SK-N-SH (cell line): ENCODE measurements around the gene BMP2K. TPM values are rescaled to one million over a fixed set of nuclear protein-coding genes. Genes with fewer than 3 reads are reported as not detected.

Source experiments
- CTCF ChIA-PET: fragments of 300-600, 350-600 bp; formaldehyde crosslinking; extraction: SDS; loops from one replicate; lab custom pipeline; 2021; lab: Yijun Ruan, JAX
- POLR2A ChIA-PET: fragments of 350-600 bp; sonication (Branson Sonifier 250); formaldehyde crosslinking; extraction: SDS; loops from one replicate; lab custom pipeline; 2020; ENCODE audit warnings: antibody characterized with exemption, inconsistent platforms; lab: Yijun Ruan, JAX
- DNase-seq: peaks from one replicate; pipeline ENCODE4 v3.0.0; 2012
- H2AFZ ChIP-seq: fragments of 200-600 bp; sonication (generic); 2 replicates; pipeline ENCODE4 v1.8.1; 2016; ENCODE audit warnings: antibody characterized with exemption, mild to moderate bottlenecking, low read depth
- H3F3A ChIP-seq: fragments of 200-600 bp; sonication (generic); replicated peaks from 2 replicates; pipeline ENCODE3; 2016; ENCODE audit warnings: antibody characterized with exemption, mild to moderate bottlenecking; ENCODE audit not compliant: insufficient read depth
- H3K27ac ChIP-seq, 2 experiments: fragments of 200-500 bp in 1 of 2; fragments of 200-600 bp in 1 of 2; sonication (Bioruptor generic) in 1 of 2; sonication (generic), shearing (Covaris generic) in 1 of 2; 2 replicates each; pipeline versions ENCODE4 v1.5.1 to v1.6.1; 2014 to 2016; ENCODE audit warnings: low read depth in 2 of 2, inconsistent platforms in 1 of 2, low read length in 1 of 2, mild to moderate bottlenecking in 1 of 2, mixed read lengths in 1 of 2
- H3K27me3 ChIP-seq: fragments of 200-600 bp; sonication (generic), shearing (Covaris generic); 2 replicates; pipeline ENCODE4 v1.6.1; 2016; ENCODE audit warnings: mixed run types; ENCODE audit not compliant: insufficient read depth
- H3K36me3 ChIP-seq, 2 experiments: fragments of 200-500 bp in 1 of 2; fragments of 200-600 bp in 1 of 2; sonication (Bioruptor generic) in 1 of 2; sonication (generic) in 1 of 2; replicated peaks in 1 of 2; 2 replicates each; pipeline versions ENCODE3 to v1.5.1; 2014 to 2016; ENCODE audit warnings: low read length in 1 of 2, mild to moderate bottlenecking in 1 of 2; ENCODE audit not compliant: insufficient read depth in 2 of 2, control insufficient read depth in 1 of 2
- H3K4me1 ChIP-seq, 2 experiments: fragments of 200-500 bp in 1 of 2; fragments of 200-600 bp in 1 of 2; sonication (Bioruptor generic) in 1 of 2; sonication (generic), shearing (Covaris generic) in 1 of 2; 2 replicates each; pipeline versions ENCODE4 v1.5.1 to v1.6.1; 2014 to 2016; ENCODE audit warnings: low read depth in 1 of 2, low read length in 1 of 2, mixed run types in 1 of 2; ENCODE audit not compliant: insufficient read depth in 2 of 2, control insufficient read depth in 1 of 2
- H3K4me2 ChIP-seq: fragments of 200-600 bp; sonication (generic), shearing (Covaris generic); 2 replicates; pipeline ENCODE4 v1.6.1; 2017; ENCODE audit warnings: mixed run types
- H3K4me3 ChIP-seq, 2 experiments: fragments of 200-500 bp in 1 of 2; fragments of 200-600 bp in 1 of 2; sonication (Bioruptor generic) in 1 of 2; sonication (generic), shearing (Covaris generic) in 1 of 2; 2 replicates each; pipeline versions ENCODE4 v1.5.1 to v1.8.1; 2014 to 2016; ENCODE audit warnings: low read depth in 2 of 2, inconsistent platforms in 1 of 2, low read length in 1 of 2, mild to moderate bottlenecking in 1 of 2, mixed read lengths in 1 of 2, moderate library complexity in 1 of 2
- H3K79me2 ChIP-seq: fragments of 200-600 bp; sonication (generic); 2 replicates; pipeline ENCODE4 v1.8.1; 2017; ENCODE audit warnings: mild to moderate bottlenecking; ENCODE audit not compliant: insufficient read depth
- H3K9ac ChIP-seq: fragments of 200-600 bp; sonication (generic); 2 replicates; pipeline ENCODE4 v1.6.1; 2017; ENCODE audit warnings: mixed run types
- H3K9me2 ChIP-seq: fragments of 200-600 bp; sonication (generic); 2 replicates; pipeline ENCODE4 v1.6.1; 2017; ENCODE audit warnings: mixed run types
- H3K9me3 ChIP-seq: fragments of 200-600 bp; sonication (generic); 2 replicates; pipeline ENCODE4 v1.6.1; 2017; ENCODE audit warnings: mixed run types, mild to moderate bottlenecking, moderate library complexity
- H4K20me1 ChIP-seq: fragments of 200-600 bp; sonication (generic); 2 replicates; pipeline ENCODE4 v1.6.1; 2017; ENCODE audit warnings: mild to moderate bottlenecking, mixed run types; ENCODE audit not compliant: insufficient read depth
- CHD2 ChIP-seq: fragments of 150-350 bp; IDR thresholded peaks from 2 replicates; pipeline ENCODE4 v1.6.1; 2018; ENCODE audit warnings: low read length; ENCODE audit not compliant: partially characterized antibody
- CTCF ChIP-seq: fragments of 200-600 bp; sonication (generic); IDR thresholded peaks from 2 replicates; pipeline ENCODE4 v1.6.1; 2017; ENCODE audit warnings: antibody characterized with exemption, mild to moderate bottlenecking, moderate library complexity
- ELF1 ChIP-seq: IDR thresholded peaks from 2 replicates; pipeline ENCODE4 v1.4.0; 2012
- FOSL2 ChIP-seq: IDR thresholded peaks from 2 replicates; pipeline ENCODE4 v1.4.0; 2012; ENCODE audit warnings: low read depth, mild to moderate bottlenecking, moderate library complexity, borderline replicate concordance
- FOXJ3 ChIP-seq: sonication (generic); formaldehyde crosslinking; IDR thresholded peaks from 2 replicates; pipeline ENCODE4 v1.5.1; 2020; ENCODE audit warnings: mild to moderate bottlenecking, missing genetic modification reagents
- FOXM1 ChIP-seq: IDR thresholded peaks from 2 replicates; pipeline ENCODE4 v1.4.0; 2012; ENCODE audit warnings: low read depth, mild to moderate bottlenecking
- JUND ChIP-seq: IDR thresholded peaks from 2 replicates; pipeline ENCODE4 v1.4.0; 2012
- NFIC ChIP-seq: IDR thresholded peaks from 2 replicates; pipeline ENCODE4 v1.4.0; 2012; ENCODE audit warnings: borderline replicate concordance
- NRF1 ChIP-seq: IDR thresholded peaks from 2 replicates; pipeline ENCODE4 v1.6.1; 2012; ENCODE audit warnings: low read depth, mild to moderate bottlenecking, low read length
- RAD21 ChIP-seq: IDR thresholded peaks from 2 replicates; pipeline ENCODE4 v1.6.1; 2012; ENCODE audit warnings: mild to moderate bottlenecking, low read length
- RCOR1 ChIP-seq: fragments of 150-350 bp; IDR thresholded peaks from 2 replicates; pipeline ENCODE4 v1.6.1; 2017; ENCODE audit warnings: antibody characterized with exemption, low read length
- RFX5 ChIP-seq: IDR thresholded peaks from 2 replicates; pipeline ENCODE4 v1.6.1; 2012; ENCODE audit warnings: mild to moderate bottlenecking, improper control_type of control experiment, low read length
- YY1 ChIP-seq: IDR thresholded peaks from 2 replicates; pipeline ENCODE4 v1.4.0; 2012; ENCODE audit warnings: low read depth, mild to moderate bottlenecking
- ZBTB33 ChIP-seq: IDR thresholded peaks from 2 replicates; pipeline ENCODE4 v1.4.0; 2012; ENCODE audit warnings: low read depth, borderline replicate concordance
- WGBS: methylation state at CpG from one replicate; pipeline ENCODE4 v1.1.6; 2017; ENCODE audit warnings: low lambda C conversion rate; 5-methylcytosine and 5-hydroxymethylcytosine counted together
- polyA plus RNA-seq, 3 experiments: library from polyadenylated mRNA; depleted of rRNA; stranded (reverse); fragments of >200 nt; gene quantifications; 2 replicates each; pipeline ENCODE4 v1.2.3, GENCODE V29; 2012
- TF ChIP-seq, protein P1 (sequence below): IDR thresholded peaks from 2 replicates; pipeline ENCODE4; 2012
- TF ChIP-seq, protein P2 (sequence below): fragments of 150-350 bp; IDR thresholded peaks from 2 replicates; pipeline ENCODE4 v1.6.1; 2017; ENCODE audit warnings: antibody characterized with exemption, low read length, low read depth, borderline replicate concordance
- TF ChIP-seq, protein P3 (sequence below): IDR thresholded peaks from 2 replicates; pipeline ENCODE4 v1.4.0; 2012; ENCODE audit warnings: low read depth

Gene BMP2K
- polyA plus RNA-seq, 1 of the 3 experiments (the other 2 are of a cell fraction) = 7.2 TPM

DNA sequence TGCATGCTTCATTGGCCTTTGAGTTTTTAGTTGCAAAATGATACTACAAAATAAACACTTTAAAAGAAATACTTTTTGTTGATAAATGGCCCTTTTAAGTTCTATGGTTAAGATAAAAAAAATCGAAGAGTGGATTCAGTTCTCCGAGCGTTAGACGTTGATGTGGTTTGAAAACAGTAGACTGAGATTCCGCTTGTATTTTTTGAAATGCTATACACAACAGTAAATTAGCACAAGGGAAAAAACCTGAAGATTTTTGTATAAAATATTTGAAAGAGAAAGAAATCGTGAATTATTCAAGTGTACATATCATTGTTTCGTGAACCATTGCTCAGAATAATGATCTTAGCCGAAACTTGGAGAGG, 1.4 kb downstream of the BMP2K start:
- POLR2A ChIA-PET = no interaction called here
- no peak for DNase-seq

DNA sequence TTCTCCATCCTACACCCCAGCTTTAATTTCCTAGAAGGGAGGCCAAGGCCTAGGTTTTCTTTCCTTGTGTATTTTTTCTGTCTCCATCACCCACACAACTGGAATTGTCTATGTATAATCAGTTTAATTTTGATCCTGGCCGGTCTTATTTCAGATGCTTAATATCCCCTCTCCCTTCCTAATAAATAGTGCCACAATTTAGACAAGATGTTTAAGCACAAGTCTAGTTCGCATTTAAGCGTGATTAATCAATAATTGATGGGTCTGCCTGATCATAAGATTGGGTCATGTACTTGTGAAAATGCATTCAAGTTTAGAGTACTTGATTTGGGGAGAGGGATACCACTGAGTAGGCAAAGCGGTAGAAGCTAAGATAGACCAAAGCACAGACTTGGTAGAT, 2.4 kb downstream of the BMP2K start:
- Histone ChIP-seq H3K27ac (no peak overlapping the region), H3K9me3 (no peaks in the 10 kb centered on the region), H3K4me3 (no peak overlapping the region; a peak in 1 of 4 replicates), H3K36me3 (no peaks in the 10 kb centered on the region), H3K4me1 (peaks cover 10% of the 10 kb centered on the region in 2 experiments; a peak in 2 of 4 replicates), H4K20me1 (peaks cover 31% of the 10 kb centered on the region), H3F3A (peaks cover 3% of the 10 kb centered on the region), H3K9ac (no peak overlapping the region), H3K27me3 (no peaks in the 10 kb centered on the region), H3K79me2 (peaks cover 69% of the 10 kb centered on the region), H2AFZ (no peak overlapping the region), H3K9me2 (no peaks in the 10 kb centered on the region), H3K4me2 (peak overlapping the region; percentile 77; the same call in 1 of the 2 replicates)
- POLR2A ChIA-PET = no interaction called here
- DNase-seq = no peak
- CTCF ChIA-PET = interaction anchor here (2.1 kb wide), 1 partner anchor 166 kb away, joined by 5 read pairs; no protein-coding TSS in a partner anchor
- WGBS = 97% methylated on average over 4 of the region's 4 CpGs
- TF ChIP-seq YY1 = no peak
- no peak for TF ChIP-seq FOSL2
- TF ChIP-seq CTCF = no peak
- no peak for TF ChIP-seq RFX5
- no peak for TF ChIP-seq RAD21
- TF ChIP-seq NRF1 = no peak
- no peak for TF ChIP-seq FOXM1
- no peak for TF ChIP-seq ZBTB33
- TF ChIP-seq NFIC = no peak

More for the DNA sequence above, 1.4 kb downstream of the BMP2K start:
- no peaks in the 10 kb centered on the region for H3F3A ChIP-seq
- no peaks in the 10 kb centered on the region for H3K9me3 ChIP-seq
- peak overlapping the region; percentile 77 for H3K4me2 ChIP-seq
- H3K79me2 ChIP-seq = peaks cover 59% of the 10 kb centered on the region
- TF ChIP-seq, protein P1, sequence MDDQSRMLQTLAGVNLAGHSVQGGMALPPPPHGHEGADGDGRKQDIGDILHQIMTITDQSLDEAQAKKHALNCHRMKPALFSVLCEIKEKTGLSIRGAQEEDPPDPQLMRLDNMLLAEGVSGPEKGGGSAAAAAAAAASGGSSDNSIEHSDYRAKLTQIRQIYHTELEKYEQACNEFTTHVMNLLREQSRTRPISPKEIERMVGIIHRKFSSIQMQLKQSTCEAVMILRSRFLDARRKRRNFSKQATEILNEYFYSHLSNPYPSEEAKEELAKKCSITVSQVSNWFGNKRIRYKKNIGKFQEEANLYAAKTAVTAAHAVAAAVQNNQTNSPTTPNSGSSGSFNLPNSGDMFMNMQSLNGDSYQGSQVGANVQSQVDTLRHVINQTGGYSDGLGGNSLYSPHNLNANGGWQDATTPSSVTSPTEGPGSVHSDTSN = no peak
- no peak for TF ChIP-seq FOXJ3 (CRISPR knock-in tag)
- no peak for TF ChIP-seq ELF1
- TF ChIP-seq, protein P2, sequence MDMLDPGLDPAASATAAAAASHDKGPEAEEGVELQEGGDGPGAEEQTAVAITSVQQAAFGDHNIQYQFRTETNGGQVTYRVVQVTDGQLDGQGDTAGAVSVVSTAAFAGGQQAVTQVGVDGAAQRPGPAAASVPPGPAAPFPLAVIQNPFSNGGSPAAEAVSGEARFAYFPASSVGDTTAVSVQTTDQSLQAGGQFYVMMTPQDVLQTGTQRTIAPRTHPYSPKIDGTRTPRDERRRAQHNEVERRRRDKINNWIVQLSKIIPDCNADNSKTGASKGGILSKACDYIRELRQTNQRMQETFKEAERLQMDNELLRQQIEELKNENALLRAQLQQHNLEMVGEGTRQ = no peak
- TF ChIP-seq FOXM1 = no peak
- TF ChIP-seq CTCF = no peak
- TF ChIP-seq, protein P3, sequence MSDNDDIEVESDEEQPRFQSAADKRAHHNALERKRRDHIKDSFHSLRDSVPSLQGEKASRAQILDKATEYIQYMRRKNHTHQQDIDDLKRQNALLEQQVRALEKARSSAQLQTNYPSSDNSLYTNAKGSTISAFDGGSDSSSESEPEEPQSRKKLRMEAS = no peak
- no peak for TF ChIP-seq RCOR1
- no peak for TF ChIP-seq RAD21
- TF ChIP-seq JUND = no peak
- TF ChIP-seq CHD2 = no peak
- WGBS = 80% methylated on average over 8 of the region's 8 CpGs
- H3K4me3 ChIP-seq = peak overlapping the region; percentile 71 to 95; a peak in 3 of 4 replicates
- H2AFZ ChIP-seq = no peak overlapping the region
- peak overlapping the region in 1 of 2 experiments; percentile 41; a peak in 1 of 4 replicates for H3K27ac ChIP-seq
- H3K27me3 ChIP-seq = no peaks in the 10 kb centered on the region
- peaks cover 31% of the 10 kb centered on the region for H4K20me1 ChIP-seq
- H3K9ac ChIP-seq = peak overlapping the region; percentile 94; the same call in 1 of the 2 replicates
- CTCF ChIA-PET = interaction anchor here (1.0 to 2.1 kb wide), 2 partner anchors 10 to 165 kb away, joined by 3 to 5 read pairs; no protein-coding TSS in a partner anchor
- H3K36me3 ChIP-seq = no peaks in the 10 kb centered on the region
- peaks cover 10% of the 10 kb centered on the region in 2 experiments; a peak in 2 of 4 replicates for H3K4me1 ChIP-seq
- H3K9me2 ChIP-seq = no peaks in the 10 kb centered on the region
